NCI-H345 treated with DMSO at 0.1 percent for 48 hours (cell line): ENCODE measurements around the gene ASIC1.
"Not testable (repeated sequence)": the region's sequence is repeated elsewhere in the genome, so short reads cannot be mapped to it uniquely, and the experiment has no call there.

Experiments used
- DNase-seq: peaks from one replicate; lab custom pipeline; 2025; ENCODE audit not compliant: unreplicated experiment; lab: John Stamatoyannopoulos, UW

Gene ASIC1

DNA sequence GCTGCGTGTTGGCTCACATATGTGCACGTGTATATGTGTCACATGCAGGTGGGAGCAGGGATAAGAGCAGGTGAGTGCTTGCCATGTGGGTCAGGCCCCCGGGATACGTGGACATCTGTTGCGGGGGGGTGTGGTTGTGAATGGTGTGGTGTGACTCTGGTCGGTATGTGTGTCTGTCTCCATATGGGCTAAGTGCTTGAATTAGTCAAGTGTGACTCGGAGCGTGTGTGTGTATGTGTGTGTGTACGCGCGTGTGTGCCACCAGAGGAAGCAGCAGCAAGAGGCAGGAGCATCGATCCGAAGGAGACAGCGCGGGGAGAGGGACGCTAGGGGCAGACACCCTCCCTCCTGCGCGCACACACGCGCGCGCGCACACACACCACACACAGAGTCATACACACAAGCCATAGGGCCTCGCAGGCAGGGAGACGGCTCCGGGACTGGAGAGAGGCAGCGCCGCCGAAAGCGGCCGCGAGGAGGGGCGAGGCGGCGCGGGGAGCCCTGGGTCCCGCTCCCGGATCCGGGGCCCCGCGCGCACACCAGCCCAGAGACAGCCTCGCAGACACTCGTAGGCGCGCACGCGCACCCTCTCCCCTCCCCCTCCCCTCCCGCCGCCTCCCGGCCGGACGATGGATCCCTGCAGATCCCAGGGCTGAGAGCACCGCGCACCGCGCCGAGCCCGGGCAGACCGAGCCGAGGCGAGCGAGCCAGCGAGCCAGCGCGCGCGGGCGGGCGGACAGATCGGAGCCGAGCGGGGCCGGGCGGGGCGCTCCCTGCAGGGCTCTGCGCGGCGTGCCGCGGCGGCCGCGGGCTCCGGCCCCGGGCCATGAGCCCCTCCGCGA lies at the start of gene ASIC1:
ASIC1 (plus strand) TSS at position 597 of the 842 bp plus-strand sequence. CDS start 1,171 bp downstream, outside the sequence.
- no peak for DNase-seq

DNA sequence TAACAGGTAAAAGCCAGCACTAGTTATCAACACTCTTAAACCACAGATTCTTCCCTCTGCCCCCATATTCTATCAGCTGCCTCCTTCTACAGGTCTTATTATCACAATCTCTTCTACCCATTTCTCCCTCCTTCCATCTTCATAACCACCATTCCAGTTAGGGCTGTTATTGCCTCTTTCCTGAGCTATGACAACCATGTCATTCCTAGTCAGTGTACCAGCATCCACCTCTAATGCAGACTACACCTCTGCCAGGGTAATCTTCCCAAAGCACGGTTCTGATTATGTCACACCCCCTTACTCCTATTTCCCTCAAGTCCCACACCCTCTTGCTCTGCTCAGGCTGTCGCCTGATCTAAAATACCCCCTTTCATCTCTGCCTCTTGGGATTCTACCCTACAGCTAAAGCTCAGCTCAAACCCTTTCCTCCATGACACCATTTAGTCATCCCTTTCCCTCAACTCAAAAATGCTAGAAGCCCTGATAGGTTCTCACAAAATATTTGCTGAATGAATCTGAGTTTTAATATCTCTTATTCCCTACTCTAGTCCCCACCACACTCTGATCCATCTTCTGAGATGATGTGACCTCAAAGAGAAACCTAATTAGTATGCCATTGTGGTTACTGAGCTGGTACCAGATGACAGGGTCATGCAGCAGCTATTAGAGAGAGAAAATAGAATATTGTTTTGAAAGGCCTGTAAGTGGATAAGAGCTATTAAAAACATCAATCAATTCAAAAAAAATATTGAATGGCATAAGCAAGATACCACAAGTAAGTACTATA lies 43.8 kb upstream of the ASIC1 start:
- no peak for DNase-seq

DNA sequence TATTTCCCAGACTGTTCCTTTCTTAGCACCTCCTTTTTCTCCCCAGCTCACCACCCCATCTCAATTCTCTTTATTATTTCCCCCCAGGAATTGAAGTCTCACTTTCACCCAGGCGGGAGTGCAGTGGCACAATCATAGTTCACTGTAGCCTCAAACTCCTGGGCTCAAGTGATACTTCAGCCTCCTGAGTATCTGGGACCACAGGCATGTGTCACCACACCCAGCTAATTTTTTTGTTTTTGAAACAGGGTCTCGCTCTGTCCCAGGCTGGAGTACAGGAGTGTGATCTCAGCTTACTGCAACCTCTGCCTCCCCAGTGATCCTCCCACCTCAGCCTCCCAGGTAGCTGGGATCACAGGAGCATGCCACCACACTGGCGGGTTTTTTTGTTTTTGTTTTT lies 43.1 kb upstream of the ASIC1 start:
- no peak for DNase-seq

DNA sequence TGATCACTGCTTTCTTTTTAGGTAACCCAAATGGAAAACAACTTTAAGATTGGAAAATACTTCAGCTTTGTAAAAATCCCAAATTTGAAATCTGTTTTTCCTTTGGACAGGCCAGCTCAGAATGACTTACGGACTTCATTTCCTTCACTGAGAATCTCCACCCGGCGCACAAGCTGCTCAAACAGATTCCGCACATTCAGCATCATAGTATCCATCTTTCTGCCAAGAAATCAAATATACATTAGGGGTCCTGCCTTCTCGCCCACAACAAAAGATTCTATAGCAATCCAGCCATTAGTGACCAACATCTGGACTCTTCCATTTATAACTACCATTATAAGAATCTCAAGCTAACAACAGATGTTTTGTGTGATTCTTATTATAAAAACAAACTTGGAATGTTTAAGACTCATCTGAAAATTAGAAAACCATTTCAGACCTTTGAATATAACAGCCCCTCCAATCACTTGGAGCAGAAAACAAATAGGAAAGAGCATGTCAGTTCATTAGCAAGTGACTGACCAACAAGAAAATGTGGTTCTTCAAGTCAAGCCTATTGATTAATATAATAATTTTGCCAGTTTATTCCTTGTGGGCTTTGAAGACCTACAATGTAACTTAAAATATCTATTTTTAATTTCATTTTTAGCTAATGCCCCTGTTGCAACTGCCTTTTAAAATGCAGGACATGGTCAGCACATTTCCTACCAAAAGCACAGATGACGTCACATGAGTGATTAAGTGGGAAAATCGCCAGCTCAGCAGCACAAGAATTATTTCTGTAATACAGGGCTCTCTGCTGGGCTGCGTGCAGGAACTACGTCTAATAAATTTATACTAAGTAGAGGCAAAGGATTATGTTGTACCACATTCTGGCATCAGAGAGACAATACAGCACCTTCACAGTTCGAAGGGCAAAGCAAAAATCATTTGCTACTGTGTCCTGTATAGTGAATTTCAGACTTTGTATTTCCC lies 40.6 kb upstream of the ASIC1 start:
- no peak for DNase-seq

DNA sequence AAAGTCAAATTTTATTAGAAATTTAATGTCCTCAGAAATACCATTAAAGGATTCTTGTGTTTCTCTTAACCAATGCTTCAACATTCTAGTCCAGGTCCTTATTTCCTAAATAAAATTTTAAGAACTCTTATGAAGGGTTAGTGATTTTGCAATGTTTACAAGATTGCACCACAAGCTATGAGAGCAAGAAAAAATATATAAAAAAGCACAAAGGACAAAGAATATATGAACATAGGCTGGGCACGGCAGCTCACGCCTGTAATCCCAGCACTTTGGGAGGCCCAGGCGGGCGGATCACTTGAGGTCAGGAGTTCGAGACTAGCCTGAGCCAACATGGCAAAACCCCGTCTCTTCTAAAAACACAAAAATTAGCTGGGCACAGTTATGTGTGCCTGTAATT lies 39.8 kb upstream of the ASIC1 start:
- DNase-seq, result no peak

DNA sequence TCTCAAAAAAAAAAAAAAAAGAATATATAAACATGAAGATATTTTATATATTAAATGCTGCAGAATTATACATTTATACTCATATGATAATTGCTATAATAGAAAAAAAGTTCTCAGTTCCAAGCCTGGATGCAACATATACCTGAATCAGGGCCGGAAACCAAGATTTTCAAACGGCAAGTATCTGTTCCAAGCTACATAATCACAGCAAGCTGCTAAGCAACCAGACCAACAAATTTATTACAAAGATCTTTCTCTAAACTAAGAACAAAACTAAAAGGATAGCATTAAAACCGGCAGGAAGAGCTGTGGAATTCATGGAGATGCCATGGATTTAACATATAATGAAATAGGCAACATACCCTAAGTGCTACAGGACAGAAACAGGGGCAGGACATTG lies 39.2 kb upstream of the ASIC1 start:
- no peak for DNase-seq

DNA sequence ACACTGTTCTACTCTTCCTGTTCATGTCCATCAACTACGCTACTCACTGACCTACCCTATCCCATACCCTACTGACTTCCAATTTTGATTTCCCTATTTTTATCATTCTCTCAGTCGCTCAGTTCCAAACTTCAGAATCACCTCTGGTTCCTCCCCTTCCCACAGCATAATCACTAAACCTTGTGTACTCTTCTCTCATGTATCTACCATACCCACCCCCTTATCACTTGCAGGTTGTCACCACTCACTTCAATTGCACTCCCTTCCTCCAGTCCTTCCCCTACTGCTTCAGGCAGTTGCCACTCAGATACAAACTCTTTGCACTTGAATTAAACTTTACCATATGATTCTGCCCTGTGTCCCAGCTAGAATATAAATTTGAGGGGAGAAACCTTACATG lies 38.4 kb upstream of the ASIC1 start:
- no peak for DNase-seq

DNA sequence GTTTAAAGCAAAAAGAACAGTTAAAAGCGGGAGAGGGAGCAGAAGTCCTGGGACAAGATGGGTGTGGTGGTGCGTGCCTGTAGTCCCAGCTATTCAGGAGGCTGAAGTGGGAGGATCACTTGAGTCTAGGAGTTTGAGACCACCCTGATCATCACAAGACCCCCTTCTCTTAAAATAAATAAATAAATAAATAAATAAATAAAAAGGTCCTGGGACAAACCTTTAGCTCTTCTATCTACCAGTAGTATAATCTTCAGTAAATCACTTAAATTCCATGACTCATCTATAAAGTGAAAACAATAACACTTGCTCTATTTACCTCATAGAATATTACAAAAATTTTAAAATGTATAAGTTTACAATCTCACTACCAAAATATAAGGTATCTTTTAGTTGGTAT lies 37.9 kb upstream of the ASIC1 start:
- DNase-seq, result no peak

DNA sequence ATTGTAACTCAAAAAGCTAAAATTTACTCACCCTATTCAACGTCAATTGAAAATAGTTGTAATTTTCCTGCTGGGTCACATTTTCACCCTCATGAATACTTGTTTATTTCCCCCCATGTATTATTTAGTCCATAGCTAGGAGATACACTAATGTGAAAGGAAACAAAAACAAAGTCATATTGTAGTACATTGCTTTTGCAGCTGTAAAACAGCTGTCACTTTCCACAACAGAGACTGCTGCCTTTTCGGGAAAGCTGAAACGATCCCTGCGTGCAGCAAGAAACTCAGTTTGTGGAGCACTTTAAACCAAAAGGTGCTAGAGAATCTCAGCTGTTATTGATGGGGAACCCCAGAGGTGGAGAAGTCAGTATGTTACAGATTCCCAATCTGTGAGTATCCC lies 36.4 kb upstream of the ASIC1 start:
- no peak for DNase-seq

DNA sequence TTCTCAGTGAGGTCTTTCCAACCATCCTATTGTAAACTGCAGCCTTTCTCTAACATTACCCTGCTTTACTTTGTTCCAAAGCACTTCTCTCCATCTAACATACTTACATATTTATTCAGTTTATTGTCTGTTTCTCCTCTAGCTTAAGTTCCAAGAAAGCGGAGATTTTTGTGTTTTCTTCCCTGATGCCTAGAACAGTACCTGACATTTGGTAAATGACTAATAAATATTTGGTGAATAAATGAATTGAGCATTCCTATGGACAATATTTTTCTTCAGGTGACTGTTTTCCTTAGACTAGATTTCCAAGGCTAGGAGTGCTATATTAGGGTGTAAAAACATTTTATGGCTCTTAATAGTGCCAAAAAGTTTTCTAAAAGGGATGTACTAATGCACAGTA lies 34.5 kb upstream of the ASIC1 start:
- no peak for DNase-seq

DNA sequence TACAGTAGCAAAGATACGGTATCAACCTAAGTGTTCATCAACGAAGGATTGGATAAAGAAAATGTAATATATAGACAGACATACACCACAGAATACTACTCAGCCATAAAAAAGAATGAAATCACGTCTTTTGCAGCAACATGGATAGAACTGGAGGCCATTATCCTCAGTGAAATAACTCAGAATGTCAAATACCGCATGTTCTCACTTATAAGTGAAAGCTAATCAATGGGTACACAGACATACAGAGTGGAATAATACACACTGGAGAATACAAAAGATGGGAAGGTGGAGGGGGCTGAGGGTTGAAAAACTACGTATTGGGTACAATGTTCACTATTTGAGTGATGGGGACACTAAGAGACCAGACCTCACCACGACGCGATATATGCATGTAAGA lies 33.2 kb upstream of the ASIC1 start:
- DNase-seq, result no peak

DNA sequence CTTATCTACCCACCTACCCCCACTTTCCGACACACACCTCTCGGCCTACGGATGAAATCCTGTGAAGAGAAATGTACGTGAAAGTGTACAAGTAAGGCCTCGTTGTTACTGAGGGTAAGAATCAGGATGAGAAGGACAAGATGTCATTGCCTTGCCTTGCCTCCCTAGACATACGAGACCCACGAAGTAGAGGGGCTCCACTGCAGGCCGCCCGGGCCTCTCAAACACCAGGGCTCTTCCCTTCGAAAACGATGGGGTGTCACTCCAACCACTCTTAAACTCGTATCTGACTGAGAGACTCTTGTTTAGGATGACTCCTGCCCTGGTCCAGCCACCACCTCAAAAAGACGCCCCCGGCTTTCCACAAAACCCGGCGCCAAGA lies 32.6 kb upstream of the ASIC1 start:
- DNase-seq, result no peak

DNA sequence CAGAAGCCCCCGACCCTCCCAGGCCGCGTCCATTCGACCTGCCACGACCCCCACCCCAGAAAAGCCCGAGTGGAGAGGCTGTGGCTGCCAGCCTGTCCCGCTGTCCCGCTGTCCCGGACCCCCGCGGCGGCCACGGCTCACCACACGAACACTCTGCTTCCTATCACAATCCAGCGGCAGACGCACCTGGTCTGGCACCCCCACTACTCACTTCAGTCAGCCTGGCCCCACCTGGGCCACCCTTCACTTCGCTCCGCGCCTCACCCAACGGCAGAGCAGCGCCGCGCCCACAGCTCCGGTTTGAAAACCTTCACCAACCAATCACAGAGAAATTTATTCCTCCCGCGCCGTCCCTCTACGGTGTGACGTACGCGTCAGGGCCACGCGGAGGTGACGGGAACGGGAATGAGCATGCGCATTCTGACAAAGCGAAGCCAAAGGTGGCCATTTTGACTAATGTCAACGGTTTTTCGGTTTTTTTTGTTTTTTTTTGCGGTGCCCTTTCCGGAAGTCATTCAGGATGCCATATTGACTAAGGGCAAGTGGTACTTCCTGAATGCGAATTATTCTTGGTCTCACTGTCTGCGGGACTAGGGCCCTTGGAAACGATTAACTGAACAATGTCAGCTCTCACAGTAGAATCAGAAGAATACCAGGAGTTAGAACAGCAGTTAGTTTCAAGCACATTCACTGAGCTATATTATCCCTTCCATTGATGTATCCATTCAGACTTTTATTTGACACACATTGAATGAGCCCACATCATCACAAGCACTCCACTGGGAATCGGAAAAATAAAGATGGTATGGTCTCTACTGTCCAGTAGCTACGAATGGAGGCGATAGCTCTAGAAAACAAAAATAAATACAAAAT lies 32.0 kb upstream of the ASIC1 start, which contains the start of gene RACGAP1:
RACGAP1 (minus strand) TSS at position 308 of the 873 bp plus-strand sequence. CDS start 8,779 bp downstream, outside the sequence.
- peak; percentile 69 for DNase-seq

DNA sequence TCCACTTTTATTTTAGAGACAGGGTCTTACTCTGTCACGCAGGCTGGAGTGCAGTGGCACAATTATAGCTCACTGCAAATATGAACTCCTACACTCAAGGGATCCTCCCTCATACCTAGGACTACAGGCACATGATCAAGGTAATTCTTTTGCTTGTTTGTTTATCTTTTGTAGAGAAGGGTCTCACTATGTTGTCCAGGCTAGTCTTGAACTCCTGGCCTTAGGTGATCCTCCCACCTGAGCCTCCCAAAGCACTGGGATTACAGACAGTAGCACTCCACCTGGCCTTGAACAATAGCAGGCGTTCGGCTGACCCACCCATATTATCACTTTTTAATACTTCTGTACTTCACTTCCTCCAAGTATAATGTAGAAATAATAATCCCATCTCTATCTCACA lies 30.7 kb upstream of the ASIC1 start:
- DNase-seq, result no peak

DNA sequence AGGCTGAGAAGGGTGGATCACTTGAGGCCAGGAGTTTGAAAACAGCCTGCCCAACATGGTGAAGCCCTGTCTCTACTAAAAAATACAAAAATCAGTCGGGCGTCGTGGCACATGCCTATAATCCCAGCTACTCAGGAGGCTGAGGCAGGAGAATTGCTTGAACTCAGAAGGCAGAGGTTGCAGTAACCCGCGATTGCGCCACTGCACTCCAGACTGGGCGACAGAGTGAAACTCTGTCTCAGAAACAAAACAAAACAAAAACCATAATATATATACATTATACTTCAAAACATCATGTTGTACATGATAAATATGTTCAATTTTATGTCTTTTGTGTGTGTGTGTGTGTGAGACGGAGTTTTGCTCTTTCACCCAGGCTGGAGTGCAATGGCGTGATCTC lies 26.9 kb upstream of the ASIC1 start:
- DNase-seq, result not testable (repeated sequence)

DNA sequence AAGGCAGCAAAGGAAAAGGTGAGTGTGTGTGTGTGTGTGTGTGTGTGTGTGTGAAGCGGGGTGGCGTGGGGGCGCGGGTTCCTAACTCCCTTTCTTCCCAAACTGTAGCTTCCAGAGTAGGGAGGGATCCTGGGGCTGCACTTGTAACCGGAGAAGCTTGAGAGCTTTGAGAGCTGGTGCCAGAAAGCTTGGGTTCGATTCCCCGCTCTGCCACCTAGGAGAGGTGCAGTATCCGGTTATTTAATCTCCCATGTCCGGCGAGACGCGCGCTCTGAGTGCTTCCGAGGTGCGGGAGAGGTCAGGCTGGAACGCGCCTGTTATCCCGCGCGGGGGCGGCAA lies 24.9 kb upstream of the ASIC1 start:
- no peak for DNase-seq

DNA sequence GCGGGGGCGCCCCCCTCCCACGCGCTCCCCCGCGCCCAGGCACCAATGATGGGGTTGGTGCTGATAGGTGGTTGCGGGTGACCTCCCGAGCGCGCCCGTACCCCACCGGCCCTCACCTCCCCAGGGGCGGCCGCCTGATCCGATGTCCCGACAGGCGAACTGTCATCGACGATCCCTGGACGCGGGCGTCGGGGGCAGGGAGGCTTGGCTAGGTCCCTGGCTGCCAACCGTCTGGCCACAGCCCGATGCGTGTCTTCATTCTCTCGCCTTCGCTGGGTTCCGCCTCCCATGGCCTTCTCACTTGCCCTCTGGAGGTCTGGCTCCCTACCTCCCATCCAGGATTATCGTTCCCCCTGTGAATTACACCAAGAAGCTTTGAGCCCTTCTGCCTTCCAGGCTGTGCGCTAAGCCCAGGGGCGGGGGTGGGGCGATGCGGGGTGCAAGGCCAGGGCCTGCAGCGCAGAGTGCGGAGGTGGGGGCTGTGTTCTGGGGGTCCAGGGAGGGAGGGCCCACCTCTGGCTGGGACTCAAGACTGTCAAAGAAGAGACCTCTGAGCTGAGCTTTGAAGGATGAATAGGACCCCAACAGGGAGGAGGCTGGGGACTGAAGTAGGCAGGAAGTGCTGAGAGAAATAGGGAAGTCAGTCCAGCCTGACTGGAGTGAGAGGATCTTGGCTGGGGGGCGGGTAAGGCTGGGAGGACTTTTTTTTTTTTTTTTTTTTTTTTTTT lies 24.4 kb upstream of the ASIC1 start:
- no peak for DNase-seq

DNA sequence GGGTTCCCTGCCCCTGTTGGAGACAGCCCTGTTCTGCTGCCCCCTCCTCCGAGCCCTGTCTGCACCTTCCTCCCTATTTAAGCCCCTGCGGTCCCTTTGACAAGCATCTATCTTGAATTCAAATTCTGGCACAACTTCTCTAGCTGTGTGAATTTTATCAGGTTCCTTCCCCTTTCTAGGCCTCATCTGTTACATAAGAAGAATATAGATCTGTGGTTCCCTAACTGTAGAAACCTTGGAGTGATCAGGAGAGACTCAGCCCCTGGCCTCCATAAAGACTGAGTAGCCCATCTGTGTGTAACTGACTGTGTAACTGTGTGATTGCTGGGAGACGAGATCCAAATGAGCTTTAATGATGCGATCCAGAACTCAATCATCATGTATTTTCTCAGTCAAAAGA lies 19.1 kb upstream of the ASIC1 start:
- DNase-seq, result no peak

DNA sequence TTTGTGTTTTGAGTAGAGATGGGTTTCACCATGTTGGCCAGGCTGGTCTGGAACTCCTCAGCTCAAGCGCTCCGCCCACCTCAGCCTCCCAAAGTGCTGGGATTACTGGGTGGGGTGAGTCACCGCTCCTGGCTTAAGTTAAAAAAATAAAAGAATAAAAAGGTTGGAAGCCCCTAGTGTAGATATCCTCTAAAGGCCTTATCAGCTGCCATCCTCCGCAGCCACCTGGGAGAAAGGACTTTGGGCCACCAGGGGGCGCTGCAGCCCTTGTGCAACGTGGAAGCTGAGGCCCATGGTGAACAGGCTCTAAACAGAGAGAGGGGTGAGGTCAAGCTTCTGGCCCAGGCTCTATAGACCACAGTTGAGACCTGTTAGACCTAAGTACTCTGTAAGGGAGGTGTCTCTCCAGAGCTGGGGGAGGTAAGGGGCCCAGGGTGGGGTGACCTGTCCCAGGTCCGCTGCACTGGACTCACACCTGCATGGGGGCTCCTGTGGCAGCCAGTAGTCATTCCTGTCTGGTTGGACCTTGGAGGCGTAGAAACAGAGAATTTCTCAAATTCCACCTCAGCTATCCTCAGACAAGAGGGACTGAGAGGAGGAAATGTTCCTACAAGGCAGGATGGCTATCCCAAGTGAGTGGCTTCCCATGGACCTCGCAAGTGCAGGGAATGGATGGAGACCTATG lies 18.1 kb upstream of the ASIC1 start:
- DNase-seq, result no peak
